ENCODE data around the gene TPPP3. TPM values are rescaled to one million over a fixed set of nuclear protein-coding genes. Genes with fewer than 3 reads are reported as not detected.

Gene TPPP3
- total and polyA plus RNA-seq, 4 donors, result 164 to 371 (median 185) TPM

DNA sequence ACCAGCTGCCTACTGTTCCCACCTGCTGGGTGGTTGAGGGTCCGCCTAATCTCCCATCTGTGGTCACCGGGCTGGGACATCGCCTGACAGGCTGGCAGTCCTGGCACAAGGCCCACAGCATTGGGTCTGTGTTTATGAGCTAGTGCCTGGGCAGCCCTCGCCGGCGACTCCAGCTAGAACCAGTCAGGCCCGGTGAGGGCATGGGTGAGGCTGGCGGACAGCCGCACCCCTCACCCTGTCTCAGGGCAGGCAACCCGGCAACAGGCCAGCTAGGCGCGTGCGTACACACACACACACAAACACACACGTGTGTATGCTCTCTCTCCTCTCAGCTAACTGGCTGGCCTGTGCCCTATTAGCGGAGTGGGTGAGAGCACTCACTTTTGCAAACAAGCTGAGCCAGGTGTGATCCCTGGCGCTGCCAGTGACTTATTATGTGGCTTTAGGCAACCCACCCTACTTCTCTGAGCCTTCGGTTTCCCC, 48.0 kb upstream of the TPPP3 start:
- Histone ChIP-seq H3K4me3 (no peak overlapping the region), H3K9me3 (ENCODE audit: control insufficient read depth in 4 of 4, insufficient read depth in 3 of 4, low read length in 3 of 4) (peaks cover 0 to 2% (median 0%) of the 10 kb centered on the region in 4 donors), H3K36me3 (ENCODE audit: control insufficient read depth in 4 of 4, insufficient read depth in 4 of 4, low read length in 4 of 4) (peaks cover 0 to 75% (median 14%) of the 10 kb centered on the region in 4 donors), H3K27ac (ENCODE audit: low read depth in 1 of 2, low read length in 1 of 2) (peak overlapping the region in 1 of 2 donors; percentile 17), H3K27me3 (ENCODE audit: control insufficient read depth in 3 of 3, insufficient read depth in 3 of 3, low read length in 2 of 3) (no peaks in the 10 kb centered on the region), H3K9ac (ENCODE audit: insufficient read depth in 1 of 2, low read length in 2 of 2) (no peak overlapping the region), H3K4me1 (ENCODE audit: control insufficient read depth in 5 of 5, insufficient read depth in 5 of 5, low read length in 5 of 5) (peaks cover 4 to 52% (median 22%) of the 10 kb centered on the region in 5 donors)
- DNase-seq (peak; percentile 45 to 76 (median 47)), ATAC-seq (ENCODE audit: insufficient read depth, low FRiP score) (peak; percentile 49)
- no peak for TF ChIP-seq CTCF (IDR thresholded peaks at IDR 0.05; ENCODE audit: control extremely low read depth, extremely low read depth)
- WGBS, 2 donors, result 65 to 67% methylated on average over 17 of the region's 17 CpGs

- Histone ChIP-seq H3K9me3 (ENCODE audit: control insufficient read depth in 4 of 4, insufficient read depth in 3 of 4, low read length in 3 of 4) (peaks cover 0 to 2% (median 0%) of the 10 kb centered on the region in 4 donors), H3K36me3 (ENCODE audit: control insufficient read depth in 4 of 4, insufficient read depth in 4 of 4, low read length in 4 of 4) (peaks cover 0 to 61% (median 13%) of the 10 kb centered on the region in 4 donors), H3K4me3 (no peak overlapping the region), H3K9ac (ENCODE audit: insufficient read depth in 1 of 2, low read length in 2 of 2) (no peak overlapping the region), H3K4me1 (ENCODE audit: control insufficient read depth in 5 of 5, insufficient read depth in 5 of 5, low read length in 5 of 5) (peaks cover 0 to 29% (median 13%) of the 10 kb centered on the region in 5 donors), H3K27ac (ENCODE audit: low read depth in 1 of 2, low read length in 1 of 2) (no peak overlapping the region), H3K27me3 (ENCODE audit: control insufficient read depth in 3 of 3, insufficient read depth in 3 of 3, low read length in 2 of 3) (no peaks in the 10 kb centered on the region)
- 95 to 96% methylated on average over 19 of the region's 19 CpGs for WGBS, 2 donors
- TF ChIP-seq CTCF (IDR thresholded peaks at IDR 0.05; ENCODE audit: control extremely low read depth, extremely low read depth), result no peak
- DNase-seq (no peak), ATAC-seq (ENCODE audit: insufficient read depth, low FRiP score) (no peak)
These were observed 45.6 kb upstream of the TPPP3 start for GRCh38 chr16:67438824-67439393.

DNA sequence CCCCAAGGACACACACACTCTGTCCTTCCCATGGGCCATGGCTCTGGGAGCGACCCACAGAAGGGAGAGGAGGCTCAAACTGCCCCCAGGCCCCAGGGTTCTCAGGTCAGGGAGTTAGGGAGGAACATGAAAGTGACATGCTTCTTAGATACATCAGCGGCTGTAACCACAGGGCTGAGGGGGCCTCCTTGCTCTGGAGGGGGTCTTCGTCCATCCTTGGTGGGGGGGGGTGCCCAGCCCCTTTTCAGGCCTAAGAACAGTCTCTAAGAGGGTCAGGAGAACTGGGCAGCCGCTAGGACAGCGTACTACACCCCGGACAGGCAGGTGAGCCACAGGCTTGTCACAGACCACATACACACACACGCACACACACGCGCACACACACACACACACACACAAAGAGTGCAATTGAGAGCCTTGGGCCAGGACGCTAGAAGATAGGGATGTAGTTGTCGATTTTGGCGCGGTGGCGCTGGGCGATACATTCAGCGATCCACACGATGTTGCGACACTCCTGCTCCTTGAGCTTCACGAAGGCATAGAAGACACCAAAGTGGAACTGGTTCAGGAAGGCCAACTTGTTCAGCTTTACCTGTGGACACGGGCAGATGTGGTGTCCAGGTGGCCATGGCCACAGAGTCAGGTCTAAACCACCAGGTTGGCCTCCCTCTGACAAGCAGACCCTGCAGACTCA, 44.9 kb upstream of the TPPP3 start:
- TF ChIP-seq CTCF (IDR thresholded peaks at IDR 0.05; ENCODE audit: control extremely low read depth, extremely low read depth), result no peak
- 94% methylated on average over 20 of the region's 20 CpGs for WGBS, 2 donors
- ATAC-seq (ENCODE audit: insufficient read depth, low FRiP score) (no peak), DNase-seq (no peak)
- Histone ChIP-seq H3K27me3 (ENCODE audit: control insufficient read depth in 3 of 3, insufficient read depth in 3 of 3, low read length in 2 of 3) (no peaks in the 10 kb centered on the region), H3K27ac (ENCODE audit: low read depth in 1 of 2, low read length in 1 of 2) (no peak overlapping the region), H3K9me3 (ENCODE audit: control insufficient read depth in 4 of 4, insufficient read depth in 3 of 4, low read length in 3 of 4) (peaks cover 0 to 2% (median 0%) of the 10 kb centered on the region in 4 donors), H3K36me3 (ENCODE audit: control insufficient read depth in 4 of 4, insufficient read depth in 4 of 4, low read length in 4 of 4) (peaks cover 0 to 55% (median 13%) of the 10 kb centered on the region in 4 donors), H3K9ac (ENCODE audit: insufficient read depth in 1 of 2, low read length in 2 of 2) (no peak overlapping the region), H3K4me1 (ENCODE audit: control insufficient read depth in 5 of 5, insufficient read depth in 5 of 5, low read length in 5 of 5) (peaks cover 0 to 22% (median 13%) of the 10 kb centered on the region in 5 donors), H3K4me3 (no peak overlapping the region)

Data from lung (tissue), 12 donors.